Adrenal gland (tissue), 5 donors: ENCODE results near the gene APBA1.

Experiments
- POLR2A ChIP-seq, 2 donors: fragments of 450-650 bp; IDR thresholded peaks; one replicate each; pipeline ENCODE4 v1.6.1; 2017; ENCODE audit warnings: antibody characterized with exemption in 2 of 2, mild to moderate bottlenecking in 2 of 2, moderate library complexity in 1 of 2
- TF ChIP-seq, protein P1 (sequence below), 6 experiments: fragments of 450-650 bp in 4 of 6; fragments of 200-600 bp in 2 of 6; sonication (generic) in 1 of 6; IDR thresholded peaks; 1 replicate in 5 of 6; 2 replicates in 1 of 6; pipeline versions ENCODE4 v1.5.1 to v1.8.0; 2016 to 2021; ENCODE audit warnings: antibody characterized with exemption in 6 of 6, mild to moderate bottlenecking in 2 of 6, moderate library complexity in 1 of 6
- donor health status: DM: no; HTN: no; CAD: no.

DNA sequence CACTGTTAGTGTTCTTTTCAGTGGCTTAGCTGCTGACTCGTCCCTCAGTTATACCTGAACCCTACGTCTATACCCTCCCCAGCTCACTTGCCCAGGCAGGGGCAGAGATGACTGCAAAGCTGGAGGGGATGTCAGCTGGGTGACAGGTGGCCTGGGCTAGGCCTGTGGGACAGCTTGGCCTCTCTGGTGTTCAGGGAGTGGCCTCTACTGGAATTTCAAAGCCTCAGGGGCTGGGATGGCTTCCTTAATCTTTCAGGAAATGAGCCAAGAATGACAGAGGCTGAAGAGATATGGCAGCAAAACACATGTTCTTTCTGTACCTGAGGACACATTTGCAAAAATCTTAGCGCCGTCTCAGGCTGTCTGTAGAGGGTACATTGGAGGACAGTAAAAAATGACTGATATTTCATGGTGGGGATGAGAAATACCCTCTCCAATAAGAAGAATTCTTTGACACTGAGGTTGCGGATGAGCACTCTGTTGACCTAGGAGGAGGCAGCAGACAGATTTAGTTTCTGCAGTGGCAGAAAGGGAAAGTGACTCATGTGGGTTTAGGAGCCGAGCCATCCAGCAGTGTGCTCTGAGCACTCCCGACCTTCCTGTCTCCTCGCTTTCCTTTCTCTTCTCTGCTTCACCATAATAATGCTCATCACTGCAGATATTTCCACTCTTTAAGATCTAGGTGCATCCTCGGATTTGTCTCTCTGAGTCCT lies 292.7 kb downstream of the APBA1 start:
- no peak for TF ChIP-seq POLR2A (IDR thresholded peaks at IDR 0.05)
- TF ChIP-seq, protein P1, sequence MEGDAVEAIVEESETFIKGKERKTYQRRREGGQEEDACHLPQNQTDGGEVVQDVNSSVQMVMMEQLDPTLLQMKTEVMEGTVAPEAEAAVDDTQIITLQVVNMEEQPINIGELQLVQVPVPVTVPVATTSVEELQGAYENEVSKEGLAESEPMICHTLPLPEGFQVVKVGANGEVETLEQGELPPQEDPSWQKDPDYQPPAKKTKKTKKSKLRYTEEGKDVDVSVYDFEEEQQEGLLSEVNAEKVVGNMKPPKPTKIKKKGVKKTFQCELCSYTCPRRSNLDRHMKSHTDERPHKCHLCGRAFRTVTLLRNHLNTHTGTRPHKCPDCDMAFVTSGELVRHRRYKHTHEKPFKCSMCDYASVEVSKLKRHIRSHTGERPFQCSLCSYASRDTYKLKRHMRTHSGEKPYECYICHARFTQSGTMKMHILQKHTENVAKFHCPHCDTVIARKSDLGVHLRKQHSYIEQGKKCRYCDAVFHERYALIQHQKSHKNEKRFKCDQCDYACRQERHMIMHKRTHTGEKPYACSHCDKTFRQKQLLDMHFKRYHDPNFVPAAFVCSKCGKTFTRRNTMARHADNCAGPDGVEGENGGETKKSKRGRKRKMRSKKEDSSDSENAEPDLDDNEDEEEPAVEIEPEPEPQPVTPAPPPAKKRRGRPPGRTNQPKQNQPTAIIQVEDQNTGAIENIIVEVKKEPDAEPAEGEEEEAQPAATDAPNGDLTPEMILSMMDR (IDR thresholded peaks at IDR 0.05), result no peak
